IMR-90 (cell line): ENCODE measurements around the gene NF1. TPM values are rescaled to one million over a fixed set of nuclear protein-coding genes. Genes with fewer than 3 reads are reported as not detected.
A peak's percentile ranks its signal among the peaks of the same experiment; 100 is the strongest.

Experiments
- ATAC-seq: fragments of 200-7000 bp; cut with Tn5 transposase; 2 replicates; pipeline ENCODE4 v1.9.1; 2020; ENCODE audit warnings: low read depth, mild to moderate bottlenecking, moderate library complexity
- BruUV-seq: library from RNA; stranded (reverse); fragments of 400-500 nt; replicated peaks from 2 replicates; lab custom pipeline; 2021; lab: Mats Ljungman, UMichigan
- CTCF ChIA-PET: fragments of 300-600 bp; formaldehyde crosslinking; extraction: SDS; loops from one replicate; lab custom pipeline; 2021; ENCODE audit warnings: antibody characterized with exemption; lab: Yijun Ruan, JAX
- POLR2A ChIA-PET: fragments of 300-600 bp; sonication (Branson Sonifier 250); formaldehyde crosslinking; loops from one replicate; lab custom pipeline; 2022; ENCODE audit warnings: antibody characterized with exemption; ENCODE audit not compliant: unreplicated experiment; lab: Charles Lee
- DNase-seq: peaks from one replicate; pipeline ENCODE4 v3.0.0; 2013
- H2AFZ ChIP-seq: replicated peaks from 2 replicates; pipeline ENCODE3; 2013; ENCODE audit warnings: low read length, mild to moderate bottlenecking; ENCODE audit not compliant: poor library complexity
- H2AK5ac ChIP-seq: 2 replicates; pipeline ENCODE4 v1.6.1; 2013; ENCODE audit warnings: low read depth, low read length, inconsistent platforms
- H2AK9ac ChIP-seq: replicated peaks from 2 replicates; pipeline ENCODE3; 2013; ENCODE audit warnings: mild to moderate bottlenecking, low read depth, low read length, moderate library complexity; ENCODE audit not compliant: poor library complexity
- H2BK120ac ChIP-seq: 2 replicates; pipeline ENCODE4 v1.6.1; 2013; ENCODE audit warnings: low read depth, low read length, inconsistent platforms
- H2BK15ac ChIP-seq: 3 replicates; pipeline ENCODE4 v1.6.1; 2013; ENCODE audit warnings: low read depth, low read length, inconsistent platforms
- H2BK20ac ChIP-seq: 2 replicates; pipeline ENCODE4 v1.6.1; 2013; ENCODE audit warnings: low read depth, mild to moderate bottlenecking, inconsistent platforms, low read length, moderate library complexity
- H2BK5ac ChIP-seq: 2 replicates; pipeline ENCODE4 v1.6.1; 2013; ENCODE audit warnings: mild to moderate bottlenecking, low read depth, low read length, inconsistent platforms; ENCODE audit not compliant: poor library complexity, severe bottlenecking
- H3K14ac ChIP-seq: replicated peaks from 2 replicates; pipeline ENCODE4 v1.6.1; 2013; ENCODE audit warnings: low read depth, low read length, inconsistent platforms
- H3K18ac ChIP-seq: 2 replicates; pipeline ENCODE4 v1.6.1; 2013; ENCODE audit warnings: low read depth, low read length, control low read depth
- H3K23ac ChIP-seq: 2 replicates; pipeline ENCODE4 v1.6.1; 2013; ENCODE audit warnings: low read depth, low read length, inconsistent platforms
- H3K27ac ChIP-seq: 2 replicates; pipeline ENCODE4 v1.5.1; 2013; ENCODE audit warnings: mild to moderate bottlenecking, control low read depth, low read length; ENCODE audit not compliant: insufficient read depth
- H3K27me3 ChIP-seq: 2 replicates; pipeline ENCODE4 v1.6.1; 2013; ENCODE audit warnings: low read length; ENCODE audit not compliant: control insufficient read depth, insufficient read depth
- H3K36me3 ChIP-seq: 2 replicates; pipeline ENCODE4 v1.6.1; 2013; ENCODE audit warnings: low read length, mixed read lengths; ENCODE audit not compliant: control insufficient read depth, insufficient read depth
- H3K4ac ChIP-seq: 2 replicates; pipeline ENCODE4 v1.6.1; 2013; ENCODE audit warnings: low read depth, low read length, inconsistent platforms
- H3K4me1 ChIP-seq: 2 replicates; pipeline ENCODE4 v1.6.1; 2013; ENCODE audit warnings: low read length, mixed read lengths; ENCODE audit not compliant: control insufficient read depth, insufficient read depth
- H3K4me2 ChIP-seq: 2 replicates; pipeline ENCODE4 v1.6.1; 2013; ENCODE audit warnings: low read depth, mild to moderate bottlenecking, control low read depth, low read length, moderate library complexity
- H3K4me3 ChIP-seq: 2 replicates; pipeline ENCODE4 v1.5.1; 2013; ENCODE audit warnings: low read depth, mild to moderate bottlenecking, control low read depth, low read length, moderate library complexity; ENCODE audit not compliant: insufficient read depth
- H3K56ac ChIP-seq: 2 replicates; pipeline ENCODE4 v1.6.1; 2013; ENCODE audit warnings: low read length, inconsistent platforms; ENCODE audit not compliant: insufficient read depth; ENCODE audit errors: extremely low read depth
- H3K79me1 ChIP-seq, 2 experiments: 2 replicates each; pipeline ENCODE4 v1.6.1; 2013; ENCODE audit warnings: low read length in 2 of 2, inconsistent platforms in 1 of 2, low read depth in 1 of 2
- H3K9ac ChIP-seq: 2 replicates; pipeline ENCODE4 v1.6.1; 2013; ENCODE audit warnings: low read depth, low read length, control low read depth
- H3K9me1 ChIP-seq: 2 replicates; pipeline ENCODE4 v1.6.1; 2013; ENCODE audit warnings: low read length, inconsistent platforms; ENCODE audit not compliant: insufficient read depth
- H3K9me3 ChIP-seq: 2 replicates; pipeline ENCODE4 v1.6.1; 2013; ENCODE audit warnings: low read length; ENCODE audit not compliant: control insufficient read depth, insufficient read depth
- H4K20me1 ChIP-seq: 2 replicates; pipeline ENCODE4 v1.6.1; 2013; ENCODE audit warnings: low read length, inconsistent platforms; ENCODE audit not compliant: insufficient read depth
- H4K5ac ChIP-seq: 2 replicates; pipeline ENCODE4 v1.6.1; 2013; ENCODE audit warnings: mild to moderate bottlenecking, low read depth, low read length, control low read depth
- H4K8ac ChIP-seq, 2 experiments: 2 replicates each; pipeline ENCODE4 v1.6.1; 2013; ENCODE audit warnings: low read depth in 2 of 2, low read length in 2 of 2, control low read depth in 1 of 2, inconsistent platforms in 1 of 2
- H4K91ac ChIP-seq: 2 replicates; pipeline ENCODE4 v1.6.1; 2013; ENCODE audit warnings: low read depth, low read length, inconsistent platforms; ENCODE audit not compliant: insufficient read depth
- CEBPB ChIP-seq: IDR thresholded peaks from 2 replicates; pipeline ENCODE4 v1.6.1; 2012; ENCODE audit warnings: low read depth, low read length, improper control_type of control experiment
- WGBS, 2 experiments: methylation state at CpG; one replicate each; pipeline versions ENCODE4 v1.1.5 to v1.1.7; 2013; ENCODE audit warnings: missing lambda C conversion rate in 2 of 2; ENCODE audit not compliant: insufficient read length in 1 of 2; ENCODE audit errors: extremely low coverage in 2 of 2; 5-methylcytosine and 5-hydroxymethylcytosine counted together
- dilution Hi-C: fragments of 300-500 bp; cut with HindIII; formaldehyde crosslinking; loops from one replicate; pipeline ENCODE4 v1.14.3; 2018; ENCODE audit warnings: low sequenced_read_pairs; ENCODE audit not compliant: unreplicated experiment
- in situ Hi-C: fragments of 300-500 bp; cut with MboI; formaldehyde crosslinking; loops from 3 replicates; pipeline ENCODE4 v1.14.3; 2019; ENCODE audit warnings: low sequenced_read_pairs, inconsistent platforms, mixed read lengths
- intact Hi-C: fragments of 100-400 bp; cut with micrococcal nuclease; formaldehyde crosslinking; loops from 2 replicates; pipeline ENCODE4 v1.10.0; 2022
- polyA plus RNA-seq, 3 experiments: library from polyadenylated mRNA; depleted of rRNA; stranded (reverse); fragments of >200 nt; gene quantifications; 2 replicates each; pipeline ENCODE4 v1.2.3, GENCODE V29; 2012; ENCODE audit warnings: low replicate concordance in 1 of 3
- total RNA-seq: library from RNA; depleted of rRNA; stranded (reverse); fragments of >200 nt; gene quantifications from 2 replicates; pipeline ENCODE4 v1.2.3, GENCODE V29; 2012
- TF ChIP-seq, protein P1 (sequence below): fragments of 150-350 bp; IDR thresholded peaks from 2 replicates; pipeline ENCODE4 v1.6.1; 2017; ENCODE audit warnings: mild to moderate bottlenecking, antibody characterized with exemption, low read length, low read depth

The NF1 gene
- total and polyA plus RNA-seq, 2 of the 4 experiments (the other 2 are of a cell fraction), result 17.9 to 48.6 TPM

DNA sequence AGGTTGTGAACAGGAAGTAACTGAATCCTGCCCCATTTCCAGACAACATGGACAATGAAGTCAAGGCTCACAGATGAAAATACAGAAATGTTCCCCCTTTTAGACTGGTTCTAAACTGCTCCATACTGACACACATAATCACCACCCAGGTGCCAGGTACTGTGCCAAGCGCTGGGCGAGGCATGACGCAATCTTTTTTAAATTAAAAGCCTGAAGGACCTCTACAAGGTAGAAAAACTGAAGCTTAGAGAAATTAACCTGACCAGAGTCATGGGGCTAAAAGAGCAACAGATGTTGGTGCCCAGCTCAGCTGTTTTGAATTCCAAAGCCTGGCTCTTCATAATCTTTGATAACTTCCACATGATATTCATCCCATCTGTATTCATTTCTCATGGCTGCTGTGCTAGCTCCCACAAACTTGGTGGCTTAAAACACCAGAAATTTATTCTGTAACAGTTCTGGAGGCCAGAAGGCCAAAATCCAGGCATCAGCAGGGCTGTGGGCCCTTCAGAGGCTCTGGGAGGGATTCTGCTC is 291.8 kb downstream of the NF1 start:
- no TSS peak for BruUV-seq
- H3K79me1 ChIP-seq, result no peaks in the 10 kb centered on the region
- H3K4ac ChIP-seq, result no peak overlapping the region
- no peak overlapping the region for H2BK15ac ChIP-seq
- whole genome bisulfite sequencing, 2 experiments, result 87% methylated on average over 3 of the region's 3 CpGs; no CpG with 5 or more reads in 1 of the 2 experiments
- H3K14ac ChIP-seq, result no peak overlapping the region
- dilution Hi-C loops, result no loop called here
- H2AFZ ChIP-seq, result no peak overlapping the region
- H2BK5ac ChIP-seq, result no peak overlapping the region
- ChIA-PET POLR2A (no interaction called here), CTCF (interaction anchor here (0.6 kb wide), 1 partner anchor 116 kb away, joined by 3 read pairs; no protein-coding TSS in a partner anchor)
- H3K4me1 ChIP-seq, result no peaks in the 10 kb centered on the region
- no peak overlapping the region for H4K5ac ChIP-seq
- no peak overlapping the region for H3K9ac ChIP-seq
- H2BK120ac ChIP-seq, result no peak overlapping the region
- DNase-seq (no peak), ATAC-seq (no peak)
- no peak overlapping the region for H3K27ac ChIP-seq
- H4K8ac ChIP-seq, result no peak overlapping the region
- peaks cover 9% of the 10 kb centered on the region for H3K9me1 ChIP-seq
- no peak overlapping the region for H3K4me2 ChIP-seq
- peak; percentile 62 for TF ChIP-seq CEBPB
- TF ChIP-seq, protein P1, sequence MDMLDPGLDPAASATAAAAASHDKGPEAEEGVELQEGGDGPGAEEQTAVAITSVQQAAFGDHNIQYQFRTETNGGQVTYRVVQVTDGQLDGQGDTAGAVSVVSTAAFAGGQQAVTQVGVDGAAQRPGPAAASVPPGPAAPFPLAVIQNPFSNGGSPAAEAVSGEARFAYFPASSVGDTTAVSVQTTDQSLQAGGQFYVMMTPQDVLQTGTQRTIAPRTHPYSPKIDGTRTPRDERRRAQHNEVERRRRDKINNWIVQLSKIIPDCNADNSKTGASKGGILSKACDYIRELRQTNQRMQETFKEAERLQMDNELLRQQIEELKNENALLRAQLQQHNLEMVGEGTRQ, result no peak
- no peaks in the 10 kb centered on the region for H3K9me3 ChIP-seq
- H3K23ac ChIP-seq, result no peak overlapping the region
- H3K56ac ChIP-seq, result no peak overlapping the region
- peaks cover 23% of the 10 kb centered on the region for H3K27me3 ChIP-seq
- H3K18ac ChIP-seq, result no peak overlapping the region
- H3K36me3 ChIP-seq, result peaks cover 3% of the 10 kb centered on the region
- H2AK5ac ChIP-seq, result no peak overlapping the region
- H4K20me1 ChIP-seq, result no peaks in the 10 kb centered on the region; the same call in none of the 2 replicates
- no peak overlapping the region for H4K91ac ChIP-seq
- no peak overlapping the region for H2BK20ac ChIP-seq
- in situ Hi-C loops, result no loop called here
- no peak overlapping the region for H2AK9ac ChIP-seq
- intact Hi-C loops, result no loop called here
- H3K4me3 ChIP-seq, result no peak overlapping the region
